GOT3 (cell line): ENCODE results near the gene C1orf226.
"Not testable (repeated sequence)": the region's sequence is repeated elsewhere in the genome, so short reads cannot be mapped to it uniquely, and the experiment has no call there.

Source experiments
- DNase-seq: peaks from one replicate; lab custom pipeline; 2025; ENCODE audit warnings: mixed read lengths; lab: John Stamatoyannopoulos, UW

Gene C1orf226

GRCh38 chr1:162407539-162407938, 26.0 kb downstream of the C1orf226 start:
- no peak for DNase-seq

GRCh38 chr1:162412002-162412401, 30.5 kb downstream of the C1orf226 start, which contains the start of gene SH2D1B:
Gene SH2D1B (minus strand): TSS chr1:162412136. CDS start chr1:162412016, 120 bp downstream.
- DNase-seq: no peak

GRCh38 chr1:162416215-162416614, 34.7 kb downstream of the C1orf226 start:
- DNase-seq: no peak

- no peak for DNase-seq
These were observed 35.4 kb downstream of the C1orf226 start for GRCh38 chr1:162416909-162417308.

GRCh38 chr1:162417650-162418049, 36.1 kb downstream of the C1orf226 start:
- DNase-seq: no peak

- not testable (repeated sequence) for DNase-seq
These were observed 37.1 kb downstream of the C1orf226 start for GRCh38 chr1:162418584-162418983.

- not testable (repeated sequence) for DNase-seq
These were observed 38.0 kb downstream of the C1orf226 start for GRCh38 chr1:162419450-162419931.

- DNase-seq: no peak
These were observed 38.6 kb downstream of the C1orf226 start for GRCh38 chr1:162420120-162420519.

- no peak for DNase-seq
These were observed 40.0 kb downstream of the C1orf226 start for GRCh38 chr1:162421258-162422164.

- DNase-seq: no peak
These were observed 41.3 kb downstream of the C1orf226 start for GRCh38 chr1:162422662-162423375.

GRCh38 chr1:162430583-162430982, 49.1 kb downstream of the C1orf226 start:
- DNase-seq: no peak

GRCh38 chr1:162432977-162433713, 51.6 kb downstream of the C1orf226 start:
- not testable (repeated sequence) for DNase-seq
